ENCODE measurements around the gene PCDHGA3.
"Not testable (repeated sequence)": the region's sequence is repeated elsewhere in the genome, so short reads cannot be mapped to it uniquely, and the experiment has no call there.

PCDHGA3 gene

GRCh38 chr5:141383345-141383744 is 39.7 kb downstream of the PCDHGA3 start:
- no peak for DNase-seq

GRCh38 chr5:141384471-141385267 is 41.0 kb downstream of the PCDHGA3 start:
- DNase-seq = no peak

- DNase-seq = not testable (repeated sequence)
These were observed 44.1 kb downstream of the PCDHGA3 start, which contains the start of gene PCDHGB4 for GRCh38 chr5:141387557-141388311. Gene PCDHGB4, plus strand, starts transcription at chr5:141387698. Its CDS starts 187 bp downstream, at chr5:141387885.

- DNase-seq = no peak
These were observed 45.0 kb downstream of the PCDHGA3 start for GRCh38 chr5:141388661-141389060.

- no peak for DNase-seq
These were observed 45.8 kb downstream of the PCDHGA3 start for GRCh38 chr5:141389153-141390042.

GRCh38 chr5:141392429-141393198 is 49.0 kb downstream of the PCDHGA3 start, which contains the start of gene PCDHGA8:
Gene PCDHGA8, plus strand, starts transcription at chr5:141392633. Its CDS starts 181 bp downstream, at chr5:141392814.
- DNase-seq = no peak

GRCh38 chr5:141393267-141393666 is 49.6 kb downstream of the PCDHGA3 start:
- DNase-seq = no peak

GRCh38 chr5:141394401-141395187 is 51.0 kb downstream of the PCDHGA3 start:
- DNase-seq = not testable (repeated sequence)
